ENCODE measurements around the gene EEF2K.
"Not testable (repeated sequence)": the region's sequence is repeated elsewhere in the genome, so short reads cannot be mapped to it uniquely, and the experiment has no call there.

Gene EEF2K

DNA sequence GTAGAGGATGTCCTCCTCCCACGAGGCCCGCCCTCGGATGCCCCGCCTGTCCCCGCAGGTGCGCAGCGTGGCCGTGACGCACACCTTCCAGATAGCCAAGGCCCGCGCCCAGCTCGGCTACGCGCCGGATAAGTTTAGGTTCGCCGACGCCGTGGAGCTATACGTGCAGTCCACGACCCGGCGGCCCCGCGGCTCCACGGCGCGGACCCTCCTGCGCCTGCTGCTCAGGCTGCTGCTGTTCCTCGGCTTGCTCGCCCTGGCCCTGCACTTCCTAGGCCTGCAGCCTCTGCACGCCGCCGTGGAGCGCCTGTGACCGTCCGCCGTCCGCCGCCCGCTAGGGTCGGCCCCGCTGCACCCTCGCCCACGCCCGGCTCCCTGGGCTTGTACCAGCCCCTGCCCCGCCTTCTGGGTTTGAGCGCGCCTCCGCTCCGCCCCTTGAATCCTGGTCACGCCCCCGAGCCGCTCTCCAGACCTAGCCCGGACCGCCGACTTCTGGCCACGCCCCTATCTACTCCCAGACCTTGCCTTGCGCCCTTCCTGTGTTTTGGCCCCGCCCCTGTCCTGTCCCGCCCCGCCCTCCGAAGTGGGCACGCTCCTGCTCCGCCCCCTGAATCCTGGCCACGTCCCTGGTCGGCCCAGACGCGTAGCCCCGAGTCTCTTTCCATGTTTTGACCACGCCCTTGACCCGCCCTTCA, 15.8 kb upstream of the EEF2K start:
- peak; percentile 99 for DNase-seq

- peak; percentile 99 for DNase-seq
Measured at GRCh38 chr16:22190776-22191531, 15.1 kb upstream of the EEF2K start.

- DNase-seq, result no peak
Measured at GRCh38 chr16:22191532-22192260, 14.4 kb upstream of the EEF2K start.

- DNase-seq, result no peak
Measured at GRCh38 chr16:22192261-22193062, 13.6 kb upstream of the EEF2K start.

- no peak for DNase-seq
Measured at GRCh38 chr16:22193063-22193411, 13.0 kb upstream of the EEF2K start.

GRCh38 chr16:22194707-22195444, 11.2 kb upstream of the EEF2K start:
- DNase-seq, result no peak

DNA sequence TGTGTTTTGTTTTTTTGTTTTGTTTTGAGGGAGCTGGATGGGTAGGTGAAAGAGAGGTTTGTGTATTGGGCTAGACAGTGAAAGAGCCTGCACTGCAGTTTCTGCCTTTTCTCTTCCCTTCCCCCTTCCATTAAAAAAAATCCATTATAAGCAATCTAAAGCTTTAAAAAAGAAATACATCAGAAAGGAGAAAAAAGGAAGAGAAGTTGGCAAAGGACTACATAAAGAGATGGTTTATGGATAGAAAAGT, 10.7 kb upstream of the EEF2K start:
- no peak for DNase-seq

GRCh38 chr16:22195695-22196558, 10.2 kb upstream of the EEF2K start:
- DNase-seq, result peak; percentile 60

DNA sequence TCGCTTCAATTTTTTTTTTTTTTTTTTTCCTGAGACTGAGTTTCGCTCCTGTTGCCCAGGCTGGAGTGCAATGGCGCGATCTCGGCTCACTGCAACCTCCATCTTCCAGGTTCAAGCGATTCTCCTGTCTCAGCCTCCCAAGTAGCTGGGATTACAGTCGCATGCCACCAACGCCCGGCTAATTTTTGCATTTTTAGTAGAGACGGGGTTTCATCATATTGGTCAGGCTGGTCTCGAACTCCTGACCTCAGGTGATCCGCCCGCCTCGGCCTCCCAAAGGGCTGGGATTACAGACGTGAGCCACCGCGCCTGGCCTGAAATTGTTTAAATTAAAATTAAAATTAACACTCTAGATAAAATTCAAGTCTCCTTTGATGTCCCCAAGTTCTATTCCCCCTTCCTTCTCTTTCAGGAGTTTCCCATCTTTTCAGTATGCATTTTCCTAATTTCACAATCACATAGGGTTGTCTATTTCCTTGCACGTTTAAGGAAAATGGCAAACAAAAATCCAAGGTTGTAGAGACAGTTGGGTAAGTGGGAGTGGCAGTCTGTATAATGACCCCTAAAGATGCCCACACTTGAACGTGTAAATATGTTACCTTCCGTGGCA, 9.4 kb upstream of the EEF2K start:
- not testable (repeated sequence) for DNase-seq

DNA sequence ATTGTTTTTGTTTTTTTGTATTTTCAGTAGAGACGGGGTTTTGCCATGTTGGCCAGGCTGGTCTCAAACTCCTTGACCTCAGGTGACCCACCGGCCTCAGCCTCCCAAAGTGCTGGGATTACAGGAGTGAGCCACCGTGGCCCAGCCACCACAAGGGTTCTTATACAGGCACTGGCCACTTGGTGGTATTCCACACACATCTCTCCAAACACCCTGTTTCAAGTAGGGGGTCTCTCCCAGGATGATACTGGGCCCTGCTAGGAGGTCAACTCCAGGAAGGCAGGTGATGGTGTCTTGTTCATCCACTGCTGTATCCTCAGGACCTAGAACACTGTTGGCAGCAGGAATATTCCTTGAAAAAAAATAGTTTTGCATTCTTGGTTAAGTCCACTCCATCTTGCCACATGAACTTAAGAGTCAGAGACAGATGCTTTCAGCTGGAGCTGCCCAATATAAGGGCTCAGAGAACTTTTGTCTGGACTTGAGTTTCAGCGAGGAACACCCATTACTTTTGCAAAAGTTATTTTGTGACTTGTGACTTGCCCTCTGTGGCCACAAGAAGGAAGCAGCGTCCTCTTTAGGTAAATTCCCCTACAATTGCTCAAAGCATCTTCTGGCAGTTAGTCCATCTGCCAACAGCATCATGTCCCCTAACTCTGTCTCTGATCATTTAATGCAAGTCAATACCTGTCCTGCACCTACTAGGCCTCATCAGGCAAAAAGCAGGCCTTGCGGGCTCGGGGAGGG, 7.4 kb upstream of the EEF2K start:
- DNase-seq, result no peak

DNA sequence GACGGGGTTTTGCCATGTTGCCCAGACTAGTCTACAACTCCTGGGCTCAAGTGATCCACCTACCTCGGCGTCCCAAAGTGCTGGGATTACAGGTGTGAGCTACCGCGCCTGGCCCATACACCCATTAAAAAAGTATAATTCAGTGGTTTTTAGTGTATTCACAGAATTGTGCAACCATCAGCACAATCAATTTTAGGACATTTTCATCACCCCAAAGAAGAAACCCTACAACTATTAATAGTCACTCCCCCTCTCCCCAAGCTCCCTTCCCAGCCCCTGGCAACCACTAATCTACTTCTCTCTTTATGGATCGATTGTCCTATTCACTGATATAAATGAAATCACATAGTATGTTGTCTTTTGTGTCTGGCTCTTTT, 3.8 kb upstream of the EEF2K start:
- DNase-seq, result no peak

- DNase-seq, result no peak
Measured at GRCh38 chr16:22203091-22203490, 3.0 kb upstream of the EEF2K start.

- DNase-seq, result no peak
Measured at GRCh38 chr16:22204091-22204655, 1.9 kb upstream of the EEF2K start.

DNA sequence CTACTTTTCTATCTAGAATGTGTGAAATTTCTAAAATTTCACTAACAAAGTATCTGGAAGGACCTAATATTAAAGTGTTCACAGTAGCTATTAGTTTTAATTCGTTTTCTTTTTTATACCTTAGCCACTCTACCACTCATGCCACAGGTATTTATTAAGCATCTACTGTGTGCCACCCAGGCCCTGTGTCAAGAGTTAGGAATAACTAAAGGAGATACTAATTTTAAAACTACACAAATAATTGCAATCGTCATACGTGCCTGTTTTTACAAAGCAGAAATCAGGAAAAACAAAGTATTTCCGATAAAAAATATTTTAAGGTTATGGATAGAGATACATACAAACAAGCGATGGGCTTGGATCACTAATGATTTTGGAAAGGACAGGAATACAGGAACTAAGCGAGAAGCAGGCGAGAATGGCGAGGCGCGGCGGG, 483 bp upstream of the EEF2K start:
- no peak for DNase-seq

- peak; percentile 46 for DNase-seq
Measured at GRCh38 chr16:22206842-22207714, 1.0 kb downstream of the EEF2K start.

DNA sequence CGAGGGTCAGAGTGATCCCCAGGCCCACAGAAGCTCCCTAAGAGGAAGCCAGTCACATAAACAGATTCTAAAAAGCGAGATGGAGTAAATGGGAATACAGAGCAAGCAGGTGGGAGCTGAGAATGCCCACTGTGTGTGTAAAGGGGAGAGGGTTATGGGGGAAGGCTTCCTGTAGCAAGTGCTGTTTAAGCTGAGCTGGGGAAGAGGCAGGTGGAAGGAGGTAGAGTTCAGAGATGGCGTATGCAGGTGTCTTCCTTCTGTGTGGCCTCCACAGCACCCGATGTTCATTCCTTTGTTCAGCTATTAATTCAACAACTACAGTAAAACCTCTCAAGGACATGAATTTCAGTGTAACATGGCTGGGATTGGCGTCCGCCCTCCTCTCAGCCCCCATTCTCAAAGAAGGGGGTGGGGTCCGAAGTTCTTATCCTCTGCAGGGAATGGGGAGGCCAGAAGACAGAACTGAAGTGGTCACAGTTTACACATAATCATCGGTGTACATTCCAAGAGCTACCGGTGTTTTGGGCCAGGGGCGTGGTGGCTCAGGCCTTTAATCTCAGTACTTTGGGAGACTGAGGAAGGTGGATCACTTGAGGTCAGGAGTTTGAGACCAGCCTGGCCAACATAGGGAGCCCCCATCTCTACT, 1.8 kb downstream of the EEF2K start:
- no peak for DNase-seq

DNA sequence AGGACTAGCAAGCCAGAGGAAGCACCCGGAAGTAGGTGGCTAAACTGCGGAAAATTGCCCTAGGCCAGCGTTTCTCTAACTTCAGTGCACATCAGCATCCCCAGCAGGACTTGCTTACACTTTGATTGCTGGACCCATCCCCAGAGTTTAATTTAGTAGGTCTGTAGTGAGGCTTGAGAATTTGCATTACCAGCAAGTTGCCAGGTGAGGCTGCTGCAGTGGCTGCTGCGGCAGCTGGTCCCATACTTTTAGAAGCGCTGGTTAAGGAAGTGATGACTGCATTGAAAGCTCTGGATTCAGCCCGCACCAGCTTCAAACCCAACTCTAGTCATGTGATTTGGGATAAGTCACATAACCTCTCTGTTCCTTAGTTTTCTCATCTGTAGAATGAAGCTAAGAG, 4.2 kb downstream of the EEF2K start:
- DNase-seq, result no peak

GRCh38 chr16:22210854-22211253, 4.8 kb downstream of the EEF2K start:
- no peak for DNase-seq

- no peak for DNase-seq
Measured at GRCh38 chr16:22213236-22213635, 7.2 kb downstream of the EEF2K start.
